GM10248 (cell line): ENCODE data around the gene MARS1.

Source experiments
- CTCF ChIA-PET: fragments of 300-600 bp; sonication (Branson Sonifier 250); formaldehyde crosslinking; extraction: SDS; loops from one replicate; lab custom pipeline; 2021; ENCODE audit warnings: antibody characterized with exemption; lab: Yijun Ruan, JAX
- POLR2A ChIA-PET: fragments of 350-650 bp; sonication (Branson Sonifier 250); formaldehyde crosslinking; extraction: SDS; loops from one replicate; lab custom pipeline; 2020; ENCODE audit warnings: antibody characterized with exemption; lab: Yijun Ruan, JAX
- DNase-seq: peaks from one replicate; pipeline ENCODE4 v3.0.0; 2012; ENCODE audit errors: extremely low spot score
- TF ChIP-seq, protein P1 (sequence below): IDR thresholded peaks from 2 replicates; pipeline ENCODE4 v1.5.1; 2012; ENCODE audit warnings: mild to moderate bottlenecking, low read depth; ENCODE audit errors: extremely low read depth, missing control alignments, control extremely low read depth

The MARS1 gene

DNA sequence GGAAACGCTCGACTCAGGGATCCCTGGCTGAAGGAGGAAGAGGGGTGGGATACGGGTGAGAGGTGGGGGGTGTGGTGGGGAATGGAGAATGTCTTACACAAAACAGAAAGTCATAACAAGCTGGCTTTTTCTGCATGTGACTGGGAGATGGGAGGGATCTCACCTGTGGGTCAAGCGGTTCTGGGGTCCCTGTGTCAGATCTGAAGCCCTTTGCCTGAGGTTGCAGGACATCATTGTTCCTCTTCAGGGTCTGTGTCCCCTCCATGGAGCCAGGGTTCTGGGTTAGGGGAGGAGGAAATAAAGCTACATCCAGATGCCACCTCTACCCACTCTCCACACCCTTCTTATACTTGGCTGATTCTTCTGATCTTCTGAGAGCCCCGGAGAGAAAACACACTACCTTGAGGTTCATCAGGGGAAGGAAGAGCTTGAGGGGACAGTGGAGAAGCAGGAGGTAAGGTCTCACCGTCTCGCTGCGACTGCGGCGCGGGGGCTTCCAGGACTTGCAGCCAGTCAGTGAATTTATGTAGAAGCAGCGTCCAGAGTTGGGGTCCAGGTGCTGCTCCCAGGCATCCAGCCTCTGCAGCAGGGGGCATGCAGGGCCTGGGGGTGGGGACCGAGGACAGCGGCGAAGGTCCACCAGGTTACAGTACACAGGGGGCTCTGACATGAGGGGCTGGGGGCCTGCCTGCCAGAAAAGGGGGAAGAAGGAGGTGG is 10.7 kb upstream of the MARS1 start:
- POLR2A ChIA-PET: interaction anchor here (0.6 to 1.4 kb wide), 2 partner anchors 43 to 1375 kb away, joined by 5 to 6 read pairs; partner anchors contain the start of gene DDIT3
- TF ChIP-seq, protein P1, sequence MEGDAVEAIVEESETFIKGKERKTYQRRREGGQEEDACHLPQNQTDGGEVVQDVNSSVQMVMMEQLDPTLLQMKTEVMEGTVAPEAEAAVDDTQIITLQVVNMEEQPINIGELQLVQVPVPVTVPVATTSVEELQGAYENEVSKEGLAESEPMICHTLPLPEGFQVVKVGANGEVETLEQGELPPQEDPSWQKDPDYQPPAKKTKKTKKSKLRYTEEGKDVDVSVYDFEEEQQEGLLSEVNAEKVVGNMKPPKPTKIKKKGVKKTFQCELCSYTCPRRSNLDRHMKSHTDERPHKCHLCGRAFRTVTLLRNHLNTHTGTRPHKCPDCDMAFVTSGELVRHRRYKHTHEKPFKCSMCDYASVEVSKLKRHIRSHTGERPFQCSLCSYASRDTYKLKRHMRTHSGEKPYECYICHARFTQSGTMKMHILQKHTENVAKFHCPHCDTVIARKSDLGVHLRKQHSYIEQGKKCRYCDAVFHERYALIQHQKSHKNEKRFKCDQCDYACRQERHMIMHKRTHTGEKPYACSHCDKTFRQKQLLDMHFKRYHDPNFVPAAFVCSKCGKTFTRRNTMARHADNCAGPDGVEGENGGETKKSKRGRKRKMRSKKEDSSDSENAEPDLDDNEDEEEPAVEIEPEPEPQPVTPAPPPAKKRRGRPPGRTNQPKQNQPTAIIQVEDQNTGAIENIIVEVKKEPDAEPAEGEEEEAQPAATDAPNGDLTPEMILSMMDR: no peak
- CTCF ChIA-PET: interaction anchor here (1.0 to 11.0 kb wide), 6 partner anchors 10 to 238 kb away, joined by 3 to 171 read pairs (median 3); partner anchors contain the start of genes GLI1 and INHBE
- DNase-seq: no peak

DNA sequence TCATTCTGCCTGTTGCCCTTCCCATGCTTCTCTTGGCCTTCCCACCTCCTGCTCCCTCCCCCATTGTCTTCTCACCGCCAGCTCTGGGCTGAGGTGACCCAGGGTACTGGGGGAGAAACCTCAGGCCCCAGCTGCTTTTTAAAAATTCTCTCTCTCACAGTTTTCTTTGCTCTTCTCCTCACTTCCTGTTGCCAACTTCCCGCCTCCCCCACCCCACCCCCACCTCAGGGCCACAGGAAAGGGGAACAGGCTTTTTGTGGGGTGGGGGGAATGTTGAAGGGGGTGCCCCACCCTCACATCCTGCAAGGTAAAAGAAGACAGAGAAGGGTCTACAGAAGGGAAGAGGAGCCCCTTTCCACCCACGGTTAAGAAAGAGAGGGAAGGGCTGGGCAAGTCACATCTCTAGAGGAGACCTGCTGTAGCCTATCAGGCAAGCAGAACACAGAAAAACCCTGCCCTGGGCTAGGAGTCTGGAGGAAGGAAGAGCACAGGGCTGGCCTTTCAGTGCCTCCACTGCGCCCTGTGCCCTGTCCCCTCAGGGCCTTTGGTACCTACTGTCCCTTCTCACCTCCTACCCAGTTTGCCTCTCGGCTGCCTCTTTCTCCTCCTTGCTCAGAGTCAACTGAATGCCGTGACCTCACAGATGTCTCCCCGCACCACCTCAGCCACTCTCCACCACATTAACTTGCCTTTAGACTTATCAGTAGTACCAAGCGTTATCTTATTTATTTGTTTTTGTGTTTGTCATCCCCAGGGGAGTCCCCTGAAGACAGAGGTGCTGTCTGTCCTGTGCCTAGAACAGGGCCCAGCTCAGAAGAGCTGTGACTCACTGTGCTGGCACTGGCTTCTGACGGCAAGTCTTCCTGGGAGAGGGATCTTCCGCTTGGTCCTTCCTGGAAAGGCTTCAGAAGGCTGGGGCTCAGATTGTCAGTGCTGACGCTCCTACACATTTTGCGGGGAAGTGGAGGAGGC is 9.9 kb upstream of the MARS1 start:
- TF ChIP-seq, protein P1: no peak
- POLR2A ChIA-PET: interaction anchor here (1.4 to 2.1 kb wide), 2 partner anchors 19 to 42 kb away, joined by 5 to 6 read pairs; partner anchors contain the start of genes DDIT3 and GLI1
- CTCF ChIA-PET: interaction anchor here (1.0 to 11.0 kb wide), 4 partner anchors 16 to 239 kb away, joined by 3 to 171 read pairs (median 38); partner anchors contain the start of genes GLI1 and INHBE
- DNase-seq: peak; percentile 67

- ChIA-PET CTCF (interaction anchor here (1.7 to 11.0 kb wide), 4 partner anchors 17 to 172 kb away, joined by 4 to 171 read pairs (median 39); partner anchors contain the start of genes B4GALNT1, GLI1 and INHBE), POLR2A (interaction anchor here (2.1 kb wide), 1 partner anchor 20 kb away, joined by 5 read pairs; the partner anchor contains the start of gene GLI1)
- TF ChIP-seq, protein P1: peak; percentile 7
- DNase-seq: no peak
Observed at GRCh38 chr12:57479043-57479375, 8.9 kb upstream of the MARS1 start.

GRCh38 chr12:57479376-57480115 is 8.3 kb upstream of the MARS1 start, which contains the start of gene ARHGAP9:
ARHGAP9 (minus strand) TSS chr12:57479866; CDS start chr12:57479406, 460 bp downstream.
- ChIA-PET POLR2A (interaction anchor here (0.5 to 2.1 kb wide), 5 partner anchors 15 to 1146 kb away, joined by 3 to 5 read pairs (median 5); partner anchors contain the start of genes DDIT3, GLI1 and PAN2), CTCF (interaction anchor here (1.7 to 11.0 kb wide), 4 partner anchors 17 to 172 kb away, joined by 4 to 171 read pairs (median 39); partner anchors contain the start of genes B4GALNT1, GLI1 and INHBE)
- DNase-seq: peak; percentile 69

DNA sequence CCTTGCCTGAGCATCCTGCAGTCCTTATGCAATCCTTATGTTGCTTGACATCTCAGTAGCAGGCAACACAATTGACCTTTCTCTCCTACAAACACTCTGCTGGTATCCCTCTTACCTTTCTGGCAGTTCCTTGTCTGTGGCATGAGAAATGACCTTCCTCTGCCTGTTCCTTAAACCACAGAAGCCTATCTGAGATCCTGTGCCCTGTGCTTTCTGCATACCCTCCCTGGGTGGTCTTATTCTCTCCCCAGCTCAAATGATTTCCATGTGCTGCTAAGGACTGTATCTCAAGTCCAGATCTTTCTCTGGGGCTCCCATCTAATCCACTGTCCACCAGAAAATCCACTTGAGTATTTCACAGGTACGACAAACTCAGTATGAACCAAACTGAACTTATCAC is 6.2 kb upstream of the MARS1 start:
- DNase-seq: no peak
- CTCF ChIA-PET: interaction anchor here (10.6 to 11.0 kb wide), 2 partner anchors 19 to 28 kb away, joined by 72 to 171 read pairs; partner anchors contain the start of genes GLI1 and INHBE
- TF ChIP-seq, protein P1: no peak
- POLR2A ChIA-PET: no interaction called here

More at GRCh38 chr12:57479376-57480115, 8.3 kb upstream of the MARS1 start, which contains the start of gene ARHGAP9:
- TF ChIP-seq, protein P1: no peak
